ENCODE data around the gene USP7. TPM values are rescaled to one million over a fixed set of nuclear protein-coding genes. Genes with fewer than 3 reads are reported as not detected.

The USP7 gene
- total and polyA plus RNA-seq, 8 donors = 70.4 to 159 (median 119) TPM

GRCh38 chr16:8893426-8893825, 70.3 kb downstream of the USP7 start:
- Histone ChIP-seq H3K27ac (no peak overlapping the region), H3K4me3 (no peak overlapping the region), H3K9me3 (no peaks in the 10 kb centered on the region), H3K27me3 (no peaks in the 10 kb centered on the region), H3K36me3 (peaks cover 6 to 94% of the 10 kb centered on the region in 2 donors), H3K4me1 (no peaks in the 10 kb centered on the region)
- ATAC-seq = no peak
- intact Hi-C loops (cut with DNase I) = no loop called here
- DNase-seq = no peak
- TF ChIP-seq, protein P1, sequence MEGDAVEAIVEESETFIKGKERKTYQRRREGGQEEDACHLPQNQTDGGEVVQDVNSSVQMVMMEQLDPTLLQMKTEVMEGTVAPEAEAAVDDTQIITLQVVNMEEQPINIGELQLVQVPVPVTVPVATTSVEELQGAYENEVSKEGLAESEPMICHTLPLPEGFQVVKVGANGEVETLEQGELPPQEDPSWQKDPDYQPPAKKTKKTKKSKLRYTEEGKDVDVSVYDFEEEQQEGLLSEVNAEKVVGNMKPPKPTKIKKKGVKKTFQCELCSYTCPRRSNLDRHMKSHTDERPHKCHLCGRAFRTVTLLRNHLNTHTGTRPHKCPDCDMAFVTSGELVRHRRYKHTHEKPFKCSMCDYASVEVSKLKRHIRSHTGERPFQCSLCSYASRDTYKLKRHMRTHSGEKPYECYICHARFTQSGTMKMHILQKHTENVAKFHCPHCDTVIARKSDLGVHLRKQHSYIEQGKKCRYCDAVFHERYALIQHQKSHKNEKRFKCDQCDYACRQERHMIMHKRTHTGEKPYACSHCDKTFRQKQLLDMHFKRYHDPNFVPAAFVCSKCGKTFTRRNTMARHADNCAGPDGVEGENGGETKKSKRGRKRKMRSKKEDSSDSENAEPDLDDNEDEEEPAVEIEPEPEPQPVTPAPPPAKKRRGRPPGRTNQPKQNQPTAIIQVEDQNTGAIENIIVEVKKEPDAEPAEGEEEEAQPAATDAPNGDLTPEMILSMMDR (IDR thresholded peaks at IDR 0.05) = no peak

GRCh38 chr16:8892101-8892575, 71.6 kb downstream of the USP7 start:
- TF ChIP-seq, protein P1 (IDR thresholded peaks at IDR 0.05) = no peak
- Histone ChIP-seq H3K27me3 (no peaks in the 10 kb centered on the region), H3K36me3 (peaks cover 6 to 91% of the 10 kb centered on the region in 2 donors), H3K4me3 (no peak overlapping the region), H3K9me3 (no peaks in the 10 kb centered on the region), H3K4me1 (no peaks in the 10 kb centered on the region), H3K27ac (no peak overlapping the region)
- ATAC-seq = no peak
- intact Hi-C loops (cut with DNase I) = no loop called here
- no peak for DNase-seq

DNA sequence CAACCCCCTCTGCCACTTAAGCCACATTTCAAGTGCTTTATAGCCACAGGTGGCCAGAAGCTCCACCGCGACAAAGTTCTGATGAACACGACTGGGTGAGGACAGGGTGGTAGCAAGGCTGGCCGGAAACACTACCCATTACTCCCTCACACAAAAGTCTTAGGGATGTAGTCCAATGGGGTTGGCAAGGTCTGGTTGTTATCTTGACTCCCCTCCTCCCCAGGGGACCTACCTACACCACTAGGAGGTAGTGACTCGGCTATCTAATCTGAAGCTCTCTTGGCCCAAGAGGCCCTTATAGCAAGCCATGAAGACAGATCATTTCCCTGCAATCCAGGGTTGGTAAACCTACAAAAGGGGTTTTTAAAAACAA, 73.2 kb downstream of the USP7 start:
- Histone ChIP-seq H3K4me3 (no peak overlapping the region), H3K9me3 (no peaks in the 10 kb centered on the region), H3K36me3 (peaks cover 6 to 75% of the 10 kb centered on the region in 2 donors), H3K27me3 (peaks cover 0 to 12% of the 10 kb centered on the region in 2 donors), H3K4me1 (peaks cover 0 to 10% of the 10 kb centered on the region in 2 donors), H3K27ac (no peak overlapping the region)
- intact Hi-C loops (cut with DNase I) = no loop called here
- DNase-seq (no peak), ATAC-seq (no peak)
- TF ChIP-seq, protein P1 (IDR thresholded peaks at IDR 0.05) = no peak

DNA sequence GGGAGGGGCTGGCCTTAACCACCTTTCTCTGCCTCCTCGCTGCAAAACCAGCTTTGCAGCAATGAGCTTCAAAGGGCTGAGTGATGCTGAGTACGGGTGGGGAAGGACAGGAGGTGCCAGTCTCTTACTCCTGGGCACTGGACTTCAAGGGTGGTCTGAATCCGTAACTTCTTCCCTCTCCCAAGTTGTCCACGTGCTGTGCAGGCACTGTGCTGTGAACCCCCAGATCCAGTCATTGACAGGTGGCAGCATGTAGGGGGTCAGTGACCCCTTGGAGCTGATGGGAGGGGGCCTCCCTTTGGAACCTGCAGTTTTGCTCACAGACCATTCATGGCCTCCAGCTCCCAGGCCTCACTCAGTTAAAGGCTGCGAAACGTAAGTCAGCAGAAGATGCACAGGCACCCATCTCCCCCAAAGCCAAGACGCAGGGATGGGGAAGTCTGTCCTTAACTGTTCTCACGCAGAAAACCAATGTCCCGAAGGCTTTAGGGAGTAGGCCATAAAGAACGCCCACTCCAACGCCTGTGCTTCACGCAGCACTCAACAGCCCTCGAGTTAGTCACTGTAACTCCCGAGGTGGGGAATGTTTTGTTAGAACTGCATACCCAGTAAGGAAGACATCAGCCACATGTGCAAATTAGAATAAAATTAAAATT, 73.7 kb downstream of the USP7 start:
- no peak overlapping the region for H3K4me3 ChIP-seq
- ATAC-seq = no peak
- DNase-seq = no peak
- intact Hi-C loops (cut with DNase I) = no loop called here
- peaks cover 0 to 17% of the 10 kb centered on the region in 2 donors for H3K27me3 ChIP-seq
- peaks cover 0 to 13% of the 10 kb centered on the region in 2 donors for H3K4me1 ChIP-seq
- peaks cover 6 to 70% of the 10 kb centered on the region in 2 donors for H3K36me3 ChIP-seq
- no peaks in the 10 kb centered on the region for H3K9me3 ChIP-seq
- no peak overlapping the region for H3K27ac ChIP-seq
- TF ChIP-seq, protein P1 (IDR thresholded peaks at IDR 0.05) = no peak

DNA sequence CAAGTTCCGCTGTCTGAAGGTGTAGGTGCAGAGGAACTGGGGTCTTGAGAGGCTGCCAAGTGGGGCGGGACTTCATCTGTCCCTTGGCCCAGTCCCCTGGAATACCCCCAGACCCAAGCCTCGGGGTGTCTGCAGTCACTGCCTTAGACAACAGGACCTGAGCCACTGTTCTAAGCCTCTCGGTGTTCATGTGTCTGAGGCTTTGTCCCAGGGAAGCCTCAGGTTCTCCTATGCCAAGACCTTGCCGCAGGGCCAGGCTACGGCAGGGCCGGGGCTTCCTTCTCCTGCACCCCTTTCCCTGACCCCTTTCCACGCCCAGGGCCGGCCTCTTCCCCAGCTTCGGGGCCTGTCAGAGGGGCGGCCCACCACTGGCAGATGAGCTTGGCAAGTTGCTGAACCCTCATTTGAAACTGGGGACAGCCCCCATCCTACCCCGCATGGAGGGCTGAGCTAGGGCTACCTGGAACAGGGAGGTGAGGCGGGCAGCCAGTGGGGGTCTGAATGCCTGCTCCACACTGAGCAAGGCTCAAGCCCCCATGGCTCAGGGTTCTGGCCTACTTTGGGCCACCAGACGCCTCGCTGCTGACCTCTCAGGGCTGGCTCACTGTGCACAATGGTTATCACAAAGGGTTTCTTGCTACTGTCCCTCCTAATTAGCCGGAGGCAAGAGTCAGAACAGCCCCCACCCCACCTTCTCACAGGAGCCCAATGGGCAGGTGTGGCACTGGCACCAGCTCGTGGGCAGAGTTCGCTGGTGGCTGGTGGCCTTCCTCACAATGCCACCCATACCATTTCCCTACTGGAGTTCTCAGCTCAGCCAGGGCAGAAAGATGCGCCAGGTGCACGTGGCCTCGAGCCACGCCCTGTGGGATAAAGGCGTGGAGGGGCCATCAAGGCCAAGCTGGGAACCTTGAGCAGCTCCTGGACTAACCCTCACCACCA, 74.5 kb downstream of the USP7 start:
- ATAC-seq (no peak), DNase-seq (no peak)
- Histone ChIP-seq H3K4me3 (no peak overlapping the region), H3K36me3 (peaks cover 3 to 62% of the 10 kb centered on the region in 2 donors), H3K4me1 (peaks cover 0 to 13% of the 10 kb centered on the region in 2 donors), H3K27me3 (peaks cover 0 to 25% of the 10 kb centered on the region in 2 donors), H3K27ac (no peak overlapping the region), H3K9me3 (no peaks in the 10 kb centered on the region)
- intact Hi-C loops (cut with DNase I) = no loop called here
- TF ChIP-seq, protein P1 (IDR thresholded peaks at IDR 0.05) = no peak
